Lung (tissue), 12 donors: ENCODE measurements around the gene SLC25A27. TPM values are rescaled to one million over a fixed set of nuclear protein-coding genes. Genes with fewer than 3 reads are reported as not detected.

Experiments
- ATAC-seq: fragments of 200-7000 bp; cut with Tn5 transposase; one replicate; pipeline ENCODE4 v1.9.1; 2020; ENCODE audit warnings: moderate number of reproducible peaks; ENCODE audit not compliant: insufficient read depth, low FRiP score
- DNase-seq, 3 donors: peaks; one replicate each; pipeline ENCODE4 v3.0.0-alpha.2; 2013 to 2017
- H3K27ac ChIP-seq, 2 donors: one replicate each; pipeline ENCODE4 v1.5.1; 2013; ENCODE audit warnings: mild to moderate bottlenecking in 2 of 2, moderate library complexity in 2 of 2, control low read depth in 1 of 2, inconsistent platforms in 1 of 2, low read depth in 1 of 2, low read length in 1 of 2
- H3K27me3 ChIP-seq, 3 donors: one replicate each; pipeline ENCODE4 v1.5.1; 2013; ENCODE audit warnings: low read length in 2 of 3; ENCODE audit not compliant: control insufficient read depth in 3 of 3, insufficient read depth in 3 of 3
- H3K36me3 ChIP-seq, 4 donors: one replicate each; pipeline ENCODE4 v1.5.1; 2013; ENCODE audit warnings: low read length in 4 of 4, mild to moderate bottlenecking in 1 of 4, moderate library complexity in 1 of 4; ENCODE audit not compliant: control insufficient read depth in 4 of 4, insufficient read depth in 4 of 4
- H3K4me1 ChIP-seq, 5 donors: one replicate each; pipeline ENCODE4 v1.5.1; 2013; ENCODE audit warnings: low read length in 5 of 5, mild to moderate bottlenecking in 2 of 5, moderate library complexity in 1 of 5; ENCODE audit not compliant: control insufficient read depth in 5 of 5, insufficient read depth in 5 of 5
- H3K4me3 ChIP-seq: one replicate; pipeline ENCODE4 v1.5.1; 2013; ENCODE audit warnings: mild to moderate bottlenecking, control low read depth, moderate library complexity
- H3K9ac ChIP-seq, 2 donors: one replicate each; pipeline ENCODE4 v1.5.1; 2013; ENCODE audit warnings: low read length in 2 of 2, control low read depth in 1 of 2; ENCODE audit not compliant: insufficient read depth in 1 of 2
- H3K9me3 ChIP-seq, 4 donors: one replicate each; pipeline ENCODE4 v1.5.1; 2013; ENCODE audit warnings: low read length in 3 of 4, mild to moderate bottlenecking in 1 of 4, moderate library complexity in 1 of 4; ENCODE audit not compliant: control insufficient read depth in 4 of 4, insufficient read depth in 3 of 4
- CTCF ChIP-seq: IDR thresholded peaks from 2 replicates; pipeline ENCODE4 v1.5.1; 2012; ENCODE audit warnings: mild to moderate bottlenecking; ENCODE audit errors: control extremely low read depth, extremely low read depth
- WGBS, 2 donors: extraction: QIAGEN DNeasy Blood & Tissue Kit; methylation state at CpG; one replicate each; pipeline ENCODE4 v1.1.7; 2013; 5-methylcytosine and 5-hydroxymethylcytosine counted together
- polyA plus RNA-seq, 2 donors: library from polyadenylated mRNA; stranded (reverse); fragments of 200-250 nt; gene quantifications; one replicate each; pipeline ENCODE4 v1.2.1, GENCODE V29; 2013
- total RNA-seq, 2 donors: library from RNA; depleted of rRNA in 1 of 2; stranded (reverse); fragments of >200 nt in 1 of 2; gene quantifications; one replicate each; pipeline ENCODE4 v1.2.1, GENCODE V29; 2014 to 2021
- donor health status: control.
- donor health status: control.
- donor health status: Bipolar disorder and iron deficiency.
- donor health status: healthy.
- donor health status: DM: yes; HTN: yes; CAD: no.

The SLC25A27 gene
- total and polyA plus RNA-seq, 4 donors, result 2.9 to 99.3 (median 12.2) TPM

GRCh38 chr6:46715141-46715540, 62.4 kb downstream of the SLC25A27 start:
- Histone ChIP-seq H3K9ac (no peak overlapping the region), H3K27me3 (peaks cover 0 to 6% (median 0%) of the 10 kb centered on the region in 3 donors), H3K4me1 (no peaks in the 10 kb centered on the region), H3K36me3 (no peaks in the 10 kb centered on the region), H3K4me3 (no peak overlapping the region), H3K9me3 (peaks cover 0 to 2% (median 0%) of the 10 kb centered on the region in 4 donors), H3K27ac (no peak overlapping the region)
- DNase-seq (no peak), ATAC-seq (no peak)
- no peak for TF ChIP-seq CTCF

DNA sequence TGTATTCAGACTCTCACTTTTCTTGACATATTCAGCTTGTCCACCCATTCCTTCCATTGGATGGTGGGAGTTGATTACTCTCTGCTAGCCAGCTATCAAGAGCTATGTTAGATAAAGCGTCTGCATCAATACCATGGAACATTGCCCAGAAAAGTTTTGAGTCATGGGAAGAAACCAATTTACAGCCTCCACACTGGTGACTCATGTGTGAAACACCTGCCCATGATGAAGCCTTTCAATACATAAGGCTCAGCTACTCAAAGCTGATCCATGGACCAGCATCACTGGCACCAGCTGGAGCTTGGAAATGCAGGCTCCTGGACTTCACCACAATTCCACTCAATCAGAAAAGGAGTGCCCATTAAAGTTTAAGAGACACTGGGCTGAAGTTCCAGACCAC, 66.3 kb downstream of the SLC25A27 start:
- 72 to 88% methylated on average over 1 of the region's 1 CpG for WGBS, 2 donors
- no peak for ATAC-seq
- H3K36me3 ChIP-seq, result no peaks in the 10 kb centered on the region
- no peak for TF ChIP-seq CTCF
- no peaks in the 10 kb centered on the region for H3K4me1 ChIP-seq
- no peak overlapping the region for H3K27ac ChIP-seq
- no peak for DNase-seq
- H3K9me3 ChIP-seq, result peaks cover 0 to 2% (median 0%) of the 10 kb centered on the region in 4 donors
- H3K9ac ChIP-seq, result no peak overlapping the region
- peaks cover 0 to 3% (median under 1%) of the 10 kb centered on the region in 3 donors for H3K27me3 ChIP-seq
- H3K4me3 ChIP-seq, result no peak overlapping the region

- 64 to 89% methylated on average over 1 of the region's 1 CpG for WGBS, 2 donors
- H3K27me3 ChIP-seq, result peaks cover 0 to 3% (median 3%) of the 10 kb centered on the region in 3 donors
- H3K9ac ChIP-seq, result no peak overlapping the region
- H3K36me3 ChIP-seq, result no peaks in the 10 kb centered on the region
- no peak overlapping the region for H3K27ac ChIP-seq
- ATAC-seq (no peak), DNase-seq (no peak)
- no peaks in the 10 kb centered on the region for H3K4me1 ChIP-seq
- H3K9me3 ChIP-seq, result peaks cover 0 to 2% (median 0%) of the 10 kb centered on the region in 4 donors
- no peak for TF ChIP-seq CTCF
- H3K4me3 ChIP-seq, result no peak overlapping the region
Measured at GRCh38 chr6:46720401-46720800, 67.6 kb downstream of the SLC25A27 start.

Other genes starting within 250 kb of the SLC25A27 start
- gene RCAN2, start 161.5 kb upstream of the SLC25A27 start, total RNA-seq, result 10 to 100 TPM in 1 of 2 donors, 1 to 10 TPM in 1; 4.7 to 16.7 TPM
- gene RCAN2, start 161.5 kb upstream of the SLC25A27 start, polyA plus RNA-seq, result 1 to 10 TPM; 4.5 to 4.9 TPM
- gene CYP39A1, start 157 bp upstream of the SLC25A27 start, total RNA-seq, result 10 to 100 TPM in 1 of 2 donors, 1 to 10 TPM in 1; 6.3 to 14.4 TPM
- gene CYP39A1, start 157 bp upstream of the SLC25A27 start, polyA plus RNA-seq, result 1 to 10 TPM; 2.2 to 3.6 TPM
- gene TDRD6, start 34.9 kb downstream of the SLC25A27 start, total RNA-seq, result 1 to 10 TPM in 1 of 2 donors, under 1 TPM in 1; 0.34 to 1.8 TPM
- gene TDRD6, start 34.9 kb downstream of the SLC25A27 start, polyA plus RNA-seq, result under 1 TPM; 0.03 to 0.51 TPM
- gene PLA2G7, start 82.4 kb downstream of the SLC25A27 start, total RNA-seq, result 1 to 10 TPM; 6.7 to 9.4 TPM
- gene PLA2G7, start 82.4 kb downstream of the SLC25A27 start, polyA plus RNA-seq, result 10 to 100 TPM; 13.5 to 23.4 TPM
- gene ANKRD66, start 94.0 kb downstream of the SLC25A27 start, total RNA-seq, result 10 to 100 TPM; 11.3 to 12.4 TPM
- 1 to 10 TPM; 5.1 to 5.5 TPM for gene ANKRD66, start 94.0 kb downstream of the SLC25A27 start, polyA plus RNA-seq
- under 1 TPM; 0.06 to 0.09 TPM for gene MEP1A, start 140.4 kb downstream of the SLC25A27 start, total RNA-seq
- under 1 TPM; 0.08 to 0.11 TPM for gene MEP1A, start 140.4 kb downstream of the SLC25A27 start, polyA plus RNA-seq